Measurements from ENCODE around the gene TBC1D21.

DNA sequence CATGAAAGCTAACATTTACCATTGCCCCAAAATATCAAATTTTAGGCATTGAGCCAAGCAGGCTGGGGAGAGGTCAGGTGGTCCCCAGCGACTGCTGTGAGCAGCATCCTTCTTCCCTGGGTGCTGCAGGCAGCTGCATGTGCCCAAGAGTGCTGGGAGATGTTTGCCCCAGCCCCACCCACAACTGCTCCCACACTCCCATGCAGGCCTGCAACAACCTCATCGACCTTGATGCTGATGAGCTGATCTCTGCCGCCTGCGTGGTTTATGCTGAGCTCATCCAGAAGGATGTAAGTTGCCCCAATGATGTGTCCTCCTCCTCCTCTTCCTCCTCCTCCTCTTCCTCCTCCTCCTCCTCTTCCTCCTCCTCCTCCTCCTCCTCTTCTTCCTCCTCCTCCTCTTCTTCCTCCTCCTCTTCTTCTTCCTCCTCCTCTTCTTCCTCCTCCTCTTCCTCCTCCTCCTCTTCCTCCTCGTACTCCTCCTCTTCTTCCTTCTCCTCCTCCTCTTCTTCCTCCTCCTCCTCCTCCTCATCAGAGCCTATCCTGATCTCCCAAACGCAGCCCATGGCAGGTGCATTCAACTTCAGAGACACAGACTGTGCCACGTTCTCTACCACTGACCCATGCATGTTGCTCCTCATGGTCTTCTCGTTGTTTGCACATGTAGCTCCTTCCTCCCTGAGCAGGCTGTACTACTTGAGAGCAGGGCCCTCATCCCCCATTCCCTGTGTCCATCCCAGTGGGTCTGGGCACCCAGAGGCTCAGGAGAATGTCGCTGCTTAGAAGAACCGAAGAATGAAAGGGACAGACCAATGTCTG, 15.1 kb downstream of the TBC1D21 start:
- TF ChIP-seq, protein P1, sequence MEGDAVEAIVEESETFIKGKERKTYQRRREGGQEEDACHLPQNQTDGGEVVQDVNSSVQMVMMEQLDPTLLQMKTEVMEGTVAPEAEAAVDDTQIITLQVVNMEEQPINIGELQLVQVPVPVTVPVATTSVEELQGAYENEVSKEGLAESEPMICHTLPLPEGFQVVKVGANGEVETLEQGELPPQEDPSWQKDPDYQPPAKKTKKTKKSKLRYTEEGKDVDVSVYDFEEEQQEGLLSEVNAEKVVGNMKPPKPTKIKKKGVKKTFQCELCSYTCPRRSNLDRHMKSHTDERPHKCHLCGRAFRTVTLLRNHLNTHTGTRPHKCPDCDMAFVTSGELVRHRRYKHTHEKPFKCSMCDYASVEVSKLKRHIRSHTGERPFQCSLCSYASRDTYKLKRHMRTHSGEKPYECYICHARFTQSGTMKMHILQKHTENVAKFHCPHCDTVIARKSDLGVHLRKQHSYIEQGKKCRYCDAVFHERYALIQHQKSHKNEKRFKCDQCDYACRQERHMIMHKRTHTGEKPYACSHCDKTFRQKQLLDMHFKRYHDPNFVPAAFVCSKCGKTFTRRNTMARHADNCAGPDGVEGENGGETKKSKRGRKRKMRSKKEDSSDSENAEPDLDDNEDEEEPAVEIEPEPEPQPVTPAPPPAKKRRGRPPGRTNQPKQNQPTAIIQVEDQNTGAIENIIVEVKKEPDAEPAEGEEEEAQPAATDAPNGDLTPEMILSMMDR (IDR thresholded peaks at IDR 0.05) = no peak
- no peak for TF ChIP-seq POLR2A (IDR thresholded peaks at IDR 0.05)
